HL-60 (cell line): ENCODE measurements around the gene INTS6L.

Experiments used
- DNase-seq, 2 experiments: peaks; one replicate each; pipeline ENCODE4 v3.0.0-alpha.2; 2010 to 2020; ENCODE audit warnings: low read depth in 1 of 2, low spot score in 1 of 2
- H3K27ac ChIP-seq: fragments of 250-450 bp; sonication (Bioruptor Pico); replicated peaks from 2 replicates; pipeline ENCODE4 v1.5.1; 2020; ENCODE audit warnings: mild to moderate bottlenecking, moderate library complexity
- H3K27me3 ChIP-seq: fragments of 250-450 bp; sonication (Bioruptor Pico); 2 replicates; pipeline ENCODE4 v1.5.1; 2021; ENCODE audit warnings: mild to moderate bottlenecking, moderate library complexity; ENCODE audit not compliant: insufficient read depth, poor library complexity, severe bottlenecking
- H3K4me3 ChIP-seq: replicated peaks from 2 replicates; pipeline ENCODE4 v1.5.1; 2011; ENCODE audit warnings: mild to moderate bottlenecking, control low read depth, low read length; ENCODE audit not compliant: insufficient read depth
- CTCF ChIP-seq: IDR thresholded peaks from one replicate; pipeline ENCODE4 v1.5.1; 2011; ENCODE audit warnings: low read length, control low read depth, inconsistent platforms; ENCODE audit not compliant: insufficient read depth
- GABPA ChIP-seq: IDR thresholded peaks from 2 replicates; pipeline ENCODE4 v1.6.1; 2012; ENCODE audit warnings: low read depth
- POLR2AphosphoS5 ChIP-seq: IDR thresholded peaks from 2 replicates; pipeline ENCODE4 v1.6.1; 2012; ENCODE audit warnings: low read depth
- SPI1 ChIP-seq: IDR thresholded peaks from 2 replicates; pipeline ENCODE4 v1.6.1; 2012; ENCODE audit warnings: low read depth, mild to moderate bottlenecking, borderline replicate concordance
- TF ChIP-seq, protein P1 (sequence below): IDR thresholded peaks from 2 replicates; pipeline ENCODE4 v1.6.1; 2012; ENCODE audit warnings: low read depth; ENCODE audit not compliant: insufficient replicate concordance

INTS6L gene

GRCh38 chrX:135480076-135480475, 40.4 kb upstream of the INTS6L start:
- no peak for DNase-seq
- Histone ChIP-seq H3K4me3 (no peak overlapping the region), H3K27me3 (no peaks in the 10 kb centered on the region), H3K27ac (no peak overlapping the region)
- TF ChIP-seq SPI1 = no peak
- no peak for TF ChIP-seq GABPA
- TF ChIP-seq, protein P1, sequence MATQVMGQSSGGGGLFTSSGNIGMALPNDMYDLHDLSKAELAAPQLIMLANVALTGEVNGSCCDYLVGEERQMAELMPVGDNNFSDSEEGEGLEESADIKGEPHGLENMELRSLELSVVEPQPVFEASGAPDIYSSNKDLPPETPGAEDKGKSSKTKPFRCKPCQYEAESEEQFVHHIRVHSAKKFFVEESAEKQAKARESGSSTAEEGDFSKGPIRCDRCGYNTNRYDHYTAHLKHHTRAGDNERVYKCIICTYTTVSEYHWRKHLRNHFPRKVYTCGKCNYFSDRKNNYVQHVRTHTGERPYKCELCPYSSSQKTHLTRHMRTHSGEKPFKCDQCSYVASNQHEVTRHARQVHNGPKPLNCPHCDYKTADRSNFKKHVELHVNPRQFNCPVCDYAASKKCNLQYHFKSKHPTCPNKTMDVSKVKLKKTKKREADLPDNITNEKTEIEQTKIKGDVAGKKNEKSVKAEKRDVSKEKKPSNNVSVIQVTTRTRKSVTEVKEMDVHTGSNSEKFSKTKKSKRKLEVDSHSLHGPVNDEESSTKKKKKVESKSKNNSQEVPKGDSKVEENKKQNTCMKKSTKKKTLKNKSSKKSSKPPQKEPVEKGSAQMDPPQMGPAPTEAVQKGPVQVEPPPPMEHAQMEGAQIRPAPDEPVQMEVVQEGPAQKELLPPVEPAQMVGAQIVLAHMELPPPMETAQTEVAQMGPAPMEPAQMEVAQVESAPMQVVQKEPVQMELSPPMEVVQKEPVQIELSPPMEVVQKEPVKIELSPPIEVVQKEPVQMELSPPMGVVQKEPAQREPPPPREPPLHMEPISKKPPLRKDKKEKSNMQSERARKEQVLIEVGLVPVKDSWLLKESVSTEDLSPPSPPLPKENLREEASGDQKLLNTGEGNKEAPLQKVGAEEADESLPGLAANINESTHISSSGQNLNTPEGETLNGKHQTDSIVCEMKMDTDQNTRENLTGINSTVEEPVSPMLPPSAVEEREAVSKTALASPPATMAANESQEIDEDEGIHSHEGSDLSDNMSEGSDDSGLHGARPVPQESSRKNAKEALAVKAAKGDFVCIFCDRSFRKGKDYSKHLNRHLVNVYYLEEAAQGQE = no peak
- no peak for TF ChIP-seq POLR2AphosphoS5
- no peak for TF ChIP-seq CTCF

- H3K4me3 ChIP-seq = no peak overlapping the region
- no peak for DNase-seq
- no peaks in the 10 kb centered on the region for H3K27me3 ChIP-seq
- H3K27ac ChIP-seq = no peak overlapping the region
- TF ChIP-seq CTCF (no peak), SPI1 (no peak), POLR2AphosphoS5 (no peak), GABPA (no peak)
- TF ChIP-seq, protein P1 = no peak
Measured at GRCh38 chrX:135481696-135482179, 38.7 kb upstream of the INTS6L start.

- Histone ChIP-seq H3K27ac (no peak overlapping the region), H3K4me3 (no peak overlapping the region), H3K27me3 (no peaks in the 10 kb centered on the region)
- TF ChIP-seq GABPA (no peak), CTCF (peak; percentile 30)
- peak in 1 of 2 experiments; percentile 27 for DNase-seq
Measured at GRCh38 chrX:135484641-135485289, 35.7 kb upstream of the INTS6L start.

- DNase-seq = no peak
- Histone ChIP-seq H3K4me3 (no peak overlapping the region), H3K27ac (no peak overlapping the region), H3K27me3 (no peaks in the 10 kb centered on the region)
- TF ChIP-seq SPI1 = no peak
- no peak for TF ChIP-seq GABPA
- TF ChIP-seq, protein P1 = no peak
- TF ChIP-seq POLR2AphosphoS5 = no peak
- TF ChIP-seq CTCF = no peak
Measured at GRCh38 chrX:135489542-135489941, 30.9 kb upstream of the INTS6L start.
